Osteocyte (in vitro differentiated cells): ENCODE measurements around the gene TSPO2. TPM values are rescaled to one million over a fixed set of nuclear protein-coding genes. Genes with fewer than 3 reads are reported as not detected.
"Not testable (repeated sequence)": the region's sequence is repeated elsewhere in the genome, so short reads cannot be mapped to it uniquely, and the experiment has no call there.

ENCODE experiments used
- DNase-seq: peaks from one replicate; pipeline ENCODE4 v3.0.0; 2021; ENCODE audit warnings: mixed read lengths; ENCODE audit not compliant: unreplicated experiment; ENCODE audit errors: extremely low spot score
- H3K27ac Mint-ChIP-seq: one replicate; pipeline ENCODE4 v1.8.0; 2021; ENCODE audit warnings: mild to moderate bottlenecking, mixed read lengths; ENCODE audit not compliant: unreplicated experiment
- H3K27me3 Mint-ChIP-seq: one replicate; pipeline ENCODE4 v1.8.0; 2021; ENCODE audit warnings: mixed read lengths; ENCODE audit not compliant: unreplicated experiment
- H3K36me3 Mint-ChIP-seq: one replicate; pipeline ENCODE4 v1.8.0; 2021; ENCODE audit warnings: mixed read lengths; ENCODE audit not compliant: unreplicated experiment
- H3K4me1 Mint-ChIP-seq: one replicate; pipeline ENCODE4 v1.8.0; 2021; ENCODE audit warnings: mixed read lengths; ENCODE audit not compliant: unreplicated experiment
- H3K4me3 Mint-ChIP-seq: one replicate; pipeline ENCODE4 v1.8.0; 2021; ENCODE audit warnings: mild to moderate bottlenecking, moderate library complexity, mixed read lengths; ENCODE audit not compliant: unreplicated experiment
- H3K9me3 Mint-ChIP-seq: one replicate; pipeline ENCODE4 v1.8.0; 2021; ENCODE audit warnings: mixed read lengths; ENCODE audit not compliant: unreplicated experiment
- total RNA-seq: library from RNA; stranded (reverse); gene quantifications from 2 replicates; pipeline ENCODE4 v1.2.1, GENCODE V29; 2021
- TF ChIP-seq, protein P1 (sequence below): fragments of 200-600 bp; sonication (generic); IDR thresholded peaks from 2 replicates; pipeline ENCODE4 v1.5.0; 2021; ENCODE audit warnings: antibody characterized with exemption, mild to moderate bottlenecking, moderate library complexity

Gene TSPO2
- total RNA-seq, 1 donor from 2014 or later = not detected

GRCh38 chr6:40998661-40999060 is 43.6 kb upstream of the TSPO2 start:
- Mint-ChIP-seq H3K27me3 (peaks cover 37% of the 10 kb centered on the region), H3K9me3 (no peaks in the 10 kb centered on the region), H3K4me3 (no peak overlapping the region), H3K36me3 (no peaks in the 10 kb centered on the region), H3K4me1 (peaks cover 14% of the 10 kb centered on the region), H3K27ac (no peak overlapping the region)
- no peak for DNase-seq
- TF ChIP-seq, protein P1, sequence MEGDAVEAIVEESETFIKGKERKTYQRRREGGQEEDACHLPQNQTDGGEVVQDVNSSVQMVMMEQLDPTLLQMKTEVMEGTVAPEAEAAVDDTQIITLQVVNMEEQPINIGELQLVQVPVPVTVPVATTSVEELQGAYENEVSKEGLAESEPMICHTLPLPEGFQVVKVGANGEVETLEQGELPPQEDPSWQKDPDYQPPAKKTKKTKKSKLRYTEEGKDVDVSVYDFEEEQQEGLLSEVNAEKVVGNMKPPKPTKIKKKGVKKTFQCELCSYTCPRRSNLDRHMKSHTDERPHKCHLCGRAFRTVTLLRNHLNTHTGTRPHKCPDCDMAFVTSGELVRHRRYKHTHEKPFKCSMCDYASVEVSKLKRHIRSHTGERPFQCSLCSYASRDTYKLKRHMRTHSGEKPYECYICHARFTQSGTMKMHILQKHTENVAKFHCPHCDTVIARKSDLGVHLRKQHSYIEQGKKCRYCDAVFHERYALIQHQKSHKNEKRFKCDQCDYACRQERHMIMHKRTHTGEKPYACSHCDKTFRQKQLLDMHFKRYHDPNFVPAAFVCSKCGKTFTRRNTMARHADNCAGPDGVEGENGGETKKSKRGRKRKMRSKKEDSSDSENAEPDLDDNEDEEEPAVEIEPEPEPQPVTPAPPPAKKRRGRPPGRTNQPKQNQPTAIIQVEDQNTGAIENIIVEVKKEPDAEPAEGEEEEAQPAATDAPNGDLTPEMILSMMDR = no peak

DNA sequence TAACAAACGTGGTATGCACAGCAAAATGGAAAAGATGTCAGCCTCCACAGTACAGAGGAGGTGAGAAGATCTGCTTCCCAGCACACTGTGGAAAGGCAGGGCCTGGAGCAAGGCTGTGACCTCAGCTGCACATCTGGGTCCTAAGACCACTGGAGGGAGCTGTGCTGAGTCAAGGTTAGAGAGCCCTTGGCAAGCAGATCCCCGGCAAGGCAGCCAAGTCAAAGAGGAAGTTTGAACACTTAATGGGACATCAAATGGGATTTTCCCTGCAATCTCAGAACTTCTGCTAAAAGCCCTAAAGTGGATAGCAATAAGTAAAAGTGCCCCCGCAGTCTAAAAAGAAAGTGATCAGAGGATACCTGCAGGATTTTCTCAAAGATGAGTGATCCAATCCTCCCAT is 42.7 kb upstream of the TSPO2 start:
- H3K27me3 Mint-ChIP-seq = peaks cover 41% of the 10 kb centered on the region
- no peaks in the 10 kb centered on the region for H3K36me3 Mint-ChIP-seq
- no peak overlapping the region for H3K27ac Mint-ChIP-seq
- DNase-seq = no peak
- peaks cover 14% of the 10 kb centered on the region for H3K4me1 Mint-ChIP-seq
- TF ChIP-seq, protein P1 = peak; percentile 17
- H3K4me3 Mint-ChIP-seq = no peak overlapping the region
- no peaks in the 10 kb centered on the region for H3K9me3 Mint-ChIP-seq

GRCh38 chr6:41000248-41000647 is 42.0 kb upstream of the TSPO2 start:
- DNase-seq = no peak
- H3K4me3 Mint-ChIP-seq = no peak overlapping the region
- H3K4me1 Mint-ChIP-seq = peaks cover 14% of the 10 kb centered on the region
- no peak overlapping the region for H3K27ac Mint-ChIP-seq
- no peaks in the 10 kb centered on the region for H3K36me3 Mint-ChIP-seq
- no peaks in the 10 kb centered on the region for H3K9me3 Mint-ChIP-seq
- H3K27me3 Mint-ChIP-seq = peaks cover 47% of the 10 kb centered on the region
- TF ChIP-seq, protein P1 = no peak

DNA sequence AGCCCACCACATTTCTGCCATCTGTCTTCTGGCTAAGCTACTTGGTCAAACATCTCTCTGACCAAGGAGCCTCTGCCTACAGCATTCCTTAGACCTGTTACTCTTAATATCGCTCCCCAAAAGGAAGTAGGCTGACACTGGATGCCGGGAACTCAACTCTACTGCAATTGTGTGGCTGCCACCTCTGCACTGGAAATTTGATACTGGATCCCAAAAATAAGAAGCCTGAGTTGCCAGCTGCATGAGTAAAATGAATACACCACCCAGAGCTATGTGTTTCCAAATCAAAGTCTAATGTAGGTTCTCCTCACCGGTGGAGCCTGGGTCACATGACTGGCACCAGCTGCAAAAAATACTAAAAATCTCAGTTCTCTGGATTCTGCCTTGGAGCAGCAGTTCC is 40.1 kb upstream of the TSPO2 start:
- Mint-ChIP-seq H3K9me3 (no peaks in the 10 kb centered on the region), H3K36me3 (no peaks in the 10 kb centered on the region), H3K27ac (no peak overlapping the region), H3K4me1 (peaks cover 7% of the 10 kb centered on the region), H3K4me3 (no peak overlapping the region), H3K27me3 (peaks cover 55% of the 10 kb centered on the region)
- DNase-seq = peak; percentile 38
- TF ChIP-seq, protein P1 = no peak

DNA sequence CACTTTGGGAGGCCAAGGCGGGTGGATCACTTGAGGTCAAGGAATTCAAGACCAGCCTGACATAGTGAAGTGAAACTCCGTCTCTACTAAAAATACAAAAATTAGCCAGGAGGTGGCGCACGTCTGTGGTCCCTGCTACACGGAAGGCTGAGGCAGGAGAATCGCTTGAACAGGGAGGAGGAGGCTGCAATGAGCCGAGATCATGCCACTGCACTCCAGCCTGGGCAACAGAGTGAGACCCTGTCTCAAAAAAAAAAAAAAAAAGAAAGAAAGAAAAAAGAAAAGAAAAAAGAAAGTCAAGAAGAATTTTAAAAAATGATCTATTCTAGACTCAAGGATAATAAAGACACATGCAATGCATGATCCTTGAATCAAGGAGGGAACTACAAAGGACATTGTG is 36.0 kb upstream of the TSPO2 start:
- not testable (repeated sequence) for H3K27ac Mint-ChIP-seq, DNase-seq, H3K4me3 Mint-ChIP-seq, H3K36me3 Mint-ChIP-seq, H3K4me1 Mint-ChIP-seq, H3K9me3 Mint-ChIP-seq
- TF ChIP-seq, protein P1 = peak; percentile 77
- peaks cover 56% of the 10 kb centered on the region for H3K27me3 Mint-ChIP-seq

DNA sequence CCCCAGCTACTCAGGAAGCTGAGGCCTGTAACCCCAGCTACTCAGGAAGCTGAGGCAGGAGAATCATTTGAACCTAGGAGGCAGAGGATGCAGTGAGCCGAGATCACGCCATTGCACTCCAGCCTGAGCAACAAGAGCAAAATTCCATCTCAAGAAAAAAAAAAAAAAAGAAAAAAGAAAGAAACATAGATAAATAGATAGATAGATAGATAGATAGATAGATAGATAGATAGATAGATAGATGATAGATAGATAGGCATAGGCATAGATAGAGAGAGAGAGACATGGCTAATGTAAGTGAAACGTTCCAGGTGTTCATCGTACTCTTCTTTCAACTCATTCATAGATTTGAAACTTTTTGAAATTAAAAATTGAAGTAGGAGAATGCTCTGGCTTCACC is 35.3 kb upstream of the TSPO2 start:
- peaks cover 52% of the 10 kb centered on the region for H3K27me3 Mint-ChIP-seq
- not testable (repeated sequence) for H3K4me3 Mint-ChIP-seq, H3K36me3 Mint-ChIP-seq, H3K4me1 Mint-ChIP-seq, DNase-seq, H3K9me3 Mint-ChIP-seq, H3K27ac Mint-ChIP-seq
